Right cardiac atrium (tissue), 5 donors: ENCODE results near the gene ADGRG6. TPM values are rescaled to one million over a fixed set of nuclear protein-coding genes. Genes with fewer than 3 reads are reported as not detected.

Source experiments
- ATAC-seq, 2 donors: fragments of 200-7000 bp; cut with Tn5 transposase; one replicate each; pipeline versions ENCODE4 v1.8.0 to v1.9.1; 2020; ENCODE audit warnings: moderate library complexity in 2 of 2, mild to moderate bottlenecking in 1 of 2
- DNase-seq, 3 donors: peaks; one replicate each; pipeline ENCODE4 v3.0.0-alpha.2; 2020
- H3K27ac ChIP-seq: one replicate; pipeline ENCODE4 v1.5.1; 2013; ENCODE audit warnings: mild to moderate bottlenecking, low read length, control low read depth, moderate library complexity
- H3K27me3 ChIP-seq: one replicate; pipeline ENCODE4 v1.6.1; 2013; ENCODE audit not compliant: control insufficient read depth, insufficient read depth
- H3K4me1 ChIP-seq: one replicate; pipeline ENCODE4 v1.6.1; 2013; ENCODE audit warnings: low read length; ENCODE audit not compliant: control insufficient read depth, insufficient read depth
- H3K4me3 ChIP-seq: one replicate; pipeline ENCODE4 v1.5.1; 2013; ENCODE audit warnings: low read length, control low read depth
- H3K9me3 ChIP-seq: one replicate; pipeline ENCODE4 v1.6.1; 2013; ENCODE audit warnings: low read length; ENCODE audit not compliant: control insufficient read depth
- WGBS: extraction: QIAGEN DNeasy Blood & Tissue Kit; methylation state at CpG from one replicate; pipeline ENCODE4 v1.1.7; 2013; 5-methylcytosine and 5-hydroxymethylcytosine counted together
- intact Hi-C, 4 donors: fragments of 100-400 bp; cut with DNase I; formaldehyde crosslinking; loops; one replicate each; pipeline versions ENCODE4 v1.11.0 to v1.14.0; 2022 to 2023
- polyA plus RNA-seq: library from polyadenylated mRNA; stranded (reverse); fragments of 200-250 nt; gene quantifications from one replicate; pipeline ENCODE4 v1.2.3, GENCODE V29; 2013
- total RNA-seq, 4 donors: library from RNA; stranded (reverse); fragmentation: NEBNext Ultra II Directional; extraction: Animal tissue kit (Norgen Biotek cat#: 25700); gene quantifications; one replicate each; pipeline ENCODE4 v1.2.1, GENCODE V29; 2021
- donor health status: healthy with polysubstance abuse.
- donor health status: DM: no; HTN: yes; CAD: no.
- donor health status: DM: no; HTN: no; CAD: no.
- donor health status: DM: no; HTN: yes; CAD: no; lungs with severe emphysema.
- donor health status: DM: yes; HTN: yes; CAD: no.

Gene ADGRG6
- total and polyA plus RNA-seq, 5 donors: 4.1 to 23.9 (median 15.6) TPM

DNA sequence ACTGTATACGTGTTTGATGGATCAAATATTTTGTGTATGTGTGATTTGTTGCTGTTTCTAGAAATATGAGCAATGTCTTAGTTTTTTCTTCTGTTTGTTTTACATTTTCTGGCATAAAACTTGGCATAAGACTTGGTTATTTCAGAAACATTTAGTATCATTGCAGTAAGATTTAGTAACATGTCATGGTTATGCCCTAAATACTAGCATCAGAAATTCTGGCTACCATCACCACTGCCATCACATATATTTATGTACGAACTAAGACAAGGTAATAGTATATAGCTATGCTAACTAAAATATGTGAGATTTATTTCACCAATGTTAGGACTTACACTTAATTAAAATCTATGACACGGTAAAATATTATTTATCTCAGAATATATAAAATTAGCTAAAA lies 10.3 kb upstream of the ADGRG6 start:
- DNase-seq: no peak
- 88% methylated on average over 3 of the region's 3 CpGs for WGBS

DNA sequence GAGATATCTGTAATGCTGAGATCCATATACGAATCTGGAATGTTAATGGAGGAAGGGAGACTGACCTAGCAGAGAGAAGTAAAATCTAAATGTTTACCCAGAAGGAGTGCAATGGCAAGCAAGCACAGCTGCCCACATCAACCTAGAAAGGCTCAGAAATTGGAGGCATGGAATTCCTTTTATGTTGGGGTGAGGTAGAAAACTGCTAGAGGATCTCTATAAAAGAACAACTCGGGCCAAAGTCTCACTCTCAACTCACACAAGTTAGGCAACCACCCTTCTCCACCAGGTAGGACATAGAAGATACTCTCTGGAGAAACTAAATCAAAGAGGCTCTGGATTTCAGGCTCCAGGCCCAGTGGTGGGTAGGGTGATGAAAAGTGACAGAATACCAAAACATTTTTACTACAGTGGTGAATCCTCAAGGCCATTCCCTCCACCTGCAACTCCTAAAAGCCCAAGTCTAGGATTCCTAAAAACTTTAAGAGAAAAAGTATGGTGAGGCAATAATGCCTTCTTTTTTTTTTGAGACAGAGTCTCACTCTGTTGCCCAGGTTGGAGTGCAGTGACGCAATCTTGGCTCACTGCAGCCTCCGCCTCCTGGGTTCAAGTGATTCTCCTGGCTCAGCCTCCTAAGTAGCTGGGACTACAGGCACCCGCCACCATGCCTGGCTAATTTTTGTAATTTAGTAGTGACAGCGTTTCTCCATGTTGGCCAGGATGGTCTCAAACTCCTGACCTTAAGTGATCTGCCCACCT lies 9.5 kb upstream of the ADGRG6 start:
- WGBS: 88% methylated on average over 6 of the region's 6 CpGs
- DNase-seq: no peak
- intact Hi-C loops: no loop called here

More for the DNA sequence above, 10.3 kb upstream of the ADGRG6 start:
- Histone ChIP-seq H3K4me3 (no peak overlapping the region), H3K27me3 (no peaks in the 10 kb centered on the region), H3K27ac (no peak overlapping the region), H3K4me1 (no peaks in the 10 kb centered on the region), H3K9me3 (no peaks in the 10 kb centered on the region)
- intact Hi-C loops: no loop called here
- ATAC-seq: no peak

DNA sequence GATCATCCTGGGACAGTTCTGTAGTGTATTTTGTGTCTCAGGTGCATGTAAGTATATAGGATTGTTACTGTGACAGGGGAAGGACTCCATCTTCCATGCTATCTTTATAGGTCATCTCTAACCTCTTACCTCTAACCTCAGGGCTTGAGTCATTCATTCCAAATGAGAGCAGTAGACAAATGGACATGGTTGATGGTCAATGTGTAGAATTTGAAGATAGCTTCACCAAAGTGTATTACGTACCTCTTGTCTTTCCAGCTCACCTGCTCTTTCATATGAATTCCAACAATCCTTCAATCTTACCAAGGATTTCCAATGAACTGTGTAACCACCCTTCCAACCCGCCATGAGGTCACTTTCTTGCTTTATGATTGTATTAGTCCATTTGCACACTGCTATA lies 8.7 kb upstream of the ADGRG6 start:
- 97% methylated on average over 2 of the region's 2 CpGs for WGBS
- Histone ChIP-seq H3K4me3 (no peak overlapping the region), H3K27ac (no peak overlapping the region), H3K4me1 (no peaks in the 10 kb centered on the region), H3K9me3 (no peaks in the 10 kb centered on the region), H3K27me3 (no peaks in the 10 kb centered on the region)
- intact Hi-C loops: no loop called here
- ATAC-seq (no peak), DNase-seq (no peak)

More for the DNA sequence above, 9.5 kb upstream of the ADGRG6 start:
- H3K27me3 ChIP-seq: no peaks in the 10 kb centered on the region
- no peak for ATAC-seq
- H3K27ac ChIP-seq: no peak overlapping the region
- H3K9me3 ChIP-seq: no peaks in the 10 kb centered on the region
- H3K4me1 ChIP-seq: no peaks in the 10 kb centered on the region
- no peak overlapping the region for H3K4me3 ChIP-seq

DNA sequence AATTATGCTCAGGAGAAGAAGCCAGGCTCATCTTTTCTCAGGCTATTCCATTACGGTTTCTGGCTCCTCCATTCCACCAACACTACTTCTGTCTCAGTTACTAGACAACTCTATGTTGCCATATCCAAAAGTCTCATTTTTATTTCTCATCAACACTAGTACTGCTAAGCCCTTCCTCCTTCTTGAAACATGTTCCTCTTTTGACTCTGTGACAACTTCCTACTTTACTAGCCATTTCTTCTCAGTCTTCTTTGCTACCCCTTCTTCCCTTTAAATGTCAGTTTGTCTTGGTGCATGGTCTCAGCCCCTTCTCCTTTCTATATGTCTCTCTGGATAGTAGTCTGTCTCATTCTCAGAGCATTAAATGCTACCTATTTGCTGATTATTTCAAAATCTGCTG lies 7.1 kb upstream of the ADGRG6 start:
- 94% methylated on average over 1 of the region's 1 CpG for WGBS
- no peaks in the 10 kb centered on the region for H3K27me3 ChIP-seq
- H3K4me3 ChIP-seq: no peak overlapping the region
- no peaks in the 10 kb centered on the region for H3K9me3 ChIP-seq
- no peak overlapping the region for H3K27ac ChIP-seq
- intact Hi-C loops: no loop called here
- H3K4me1 ChIP-seq: no peaks in the 10 kb centered on the region
- DNase-seq (no peak), ATAC-seq (peak; percentile 31 to 34)

- 95% methylated on average over 2 of the region's 2 CpGs for WGBS
- DNase-seq (no peak), ATAC-seq (no peak)
- Histone ChIP-seq H3K27ac (no peak overlapping the region), H3K4me3 (no peak overlapping the region), H3K27me3 (no peaks in the 10 kb centered on the region), H3K4me1 (no peaks in the 10 kb centered on the region), H3K9me3 (no peaks in the 10 kb centered on the region)
- intact Hi-C loops: no loop called here
Measured at GRCh38 chr6:142296975-142297604, 4.7 kb upstream of the ADGRG6 start.

DNA sequence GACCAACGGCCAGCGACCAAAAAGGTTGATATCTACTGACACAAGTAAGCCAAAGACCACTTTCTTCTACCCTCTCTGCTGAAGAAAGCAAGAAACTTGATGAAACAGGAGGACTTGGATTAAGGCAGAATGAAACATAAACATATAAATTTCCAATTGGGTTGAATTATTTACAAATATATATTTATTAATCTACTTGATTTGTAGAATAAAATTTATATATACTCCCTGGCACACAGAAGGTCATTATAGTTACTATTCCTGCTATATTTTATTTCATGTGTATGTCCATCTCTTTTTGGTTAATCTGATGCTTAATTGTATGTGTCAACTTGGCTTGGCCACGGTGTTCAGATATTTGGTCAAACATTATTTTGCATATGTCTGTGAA lies 4.2 kb upstream of the ADGRG6 start:
- Histone ChIP-seq H3K4me3 (no peak overlapping the region), H3K27me3 (no peaks in the 10 kb centered on the region), H3K27ac (no peak overlapping the region), H3K9me3 (no peaks in the 10 kb centered on the region), H3K4me1 (no peaks in the 10 kb centered on the region)
- DNase-seq (no peak), ATAC-seq (no peak)
- intact Hi-C loops: no loop called here
- WGBS: 85% methylated on average over 3 of the region's 3 CpGs

DNA sequence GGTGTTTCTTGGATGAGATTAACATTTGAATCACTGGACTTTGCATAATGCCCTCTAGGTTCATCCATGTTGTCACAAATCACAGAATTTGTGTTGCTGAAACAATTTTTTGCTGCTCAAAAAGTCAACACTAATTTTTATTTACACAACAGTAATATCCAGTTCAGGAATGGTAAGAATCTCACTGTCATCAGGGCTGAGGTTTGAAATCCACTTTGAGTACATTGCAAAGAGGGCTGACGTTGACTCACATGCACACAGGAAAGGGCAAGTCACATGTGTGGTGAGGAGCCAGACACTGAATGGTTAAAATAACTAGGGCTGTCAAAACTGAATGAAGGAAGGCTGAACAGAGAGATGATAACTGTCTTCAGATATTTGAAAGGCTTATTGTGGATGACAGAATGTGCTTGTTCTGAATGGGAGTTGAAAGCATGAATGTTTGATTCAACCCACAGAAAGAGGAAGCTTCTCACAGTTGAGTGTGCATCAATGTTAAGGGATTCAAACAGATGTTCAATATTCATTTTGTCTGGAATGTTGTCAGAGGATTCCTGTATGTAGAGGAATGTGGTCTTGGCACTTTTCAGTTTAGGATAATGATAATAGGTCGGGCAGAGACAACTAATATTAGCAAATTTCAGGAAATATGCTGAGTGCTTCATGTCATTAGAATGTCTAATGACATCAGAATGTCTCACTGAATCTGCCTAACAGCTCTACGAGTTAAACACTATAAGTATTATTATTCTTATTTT lies 3.6 kb upstream of the ADGRG6 start:
- Histone ChIP-seq H3K4me1 (no peaks in the 10 kb centered on the region), H3K27ac (no peak overlapping the region), H3K4me3 (no peak overlapping the region), H3K27me3 (no peaks in the 10 kb centered on the region), H3K9me3 (no peaks in the 10 kb centered on the region)
- no peak for ATAC-seq
- intact Hi-C loops: no loop called here
- no peak for DNase-seq
- 42% methylated on average over 3 of the region's 3 CpGs for WGBS

DNA sequence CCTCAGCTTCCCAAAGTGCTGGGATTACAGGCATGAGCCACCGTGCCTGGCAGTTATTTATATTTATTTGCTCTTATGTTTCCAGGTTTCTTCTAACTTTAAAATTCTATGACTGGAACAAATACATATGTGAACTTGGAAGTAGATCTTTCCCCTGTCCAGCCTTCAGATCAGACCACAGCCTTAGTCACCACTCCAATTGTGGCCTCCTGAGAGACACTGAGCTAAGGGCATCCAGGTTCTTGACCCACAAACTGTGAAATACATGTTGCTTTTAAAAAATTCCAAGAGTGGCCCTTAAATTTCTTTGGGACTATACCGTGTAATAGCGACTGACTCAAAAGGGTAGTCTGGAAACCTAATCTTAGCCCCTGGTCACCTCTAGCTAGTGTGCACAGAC lies 1.5 kb upstream of the ADGRG6 start:
- no peaks in the 10 kb centered on the region for H3K4me1 ChIP-seq
- ATAC-seq (no peak), DNase-seq (no peak)
- H3K4me3 ChIP-seq: no peak overlapping the region
- no peaks in the 10 kb centered on the region for H3K27me3 ChIP-seq
- WGBS: 95% methylated on average over 3 of the region's 3 CpGs
- intact Hi-C loops: no loop called here
- H3K9me3 ChIP-seq: no peaks in the 10 kb centered on the region
- no peak overlapping the region for H3K27ac ChIP-seq

DNA sequence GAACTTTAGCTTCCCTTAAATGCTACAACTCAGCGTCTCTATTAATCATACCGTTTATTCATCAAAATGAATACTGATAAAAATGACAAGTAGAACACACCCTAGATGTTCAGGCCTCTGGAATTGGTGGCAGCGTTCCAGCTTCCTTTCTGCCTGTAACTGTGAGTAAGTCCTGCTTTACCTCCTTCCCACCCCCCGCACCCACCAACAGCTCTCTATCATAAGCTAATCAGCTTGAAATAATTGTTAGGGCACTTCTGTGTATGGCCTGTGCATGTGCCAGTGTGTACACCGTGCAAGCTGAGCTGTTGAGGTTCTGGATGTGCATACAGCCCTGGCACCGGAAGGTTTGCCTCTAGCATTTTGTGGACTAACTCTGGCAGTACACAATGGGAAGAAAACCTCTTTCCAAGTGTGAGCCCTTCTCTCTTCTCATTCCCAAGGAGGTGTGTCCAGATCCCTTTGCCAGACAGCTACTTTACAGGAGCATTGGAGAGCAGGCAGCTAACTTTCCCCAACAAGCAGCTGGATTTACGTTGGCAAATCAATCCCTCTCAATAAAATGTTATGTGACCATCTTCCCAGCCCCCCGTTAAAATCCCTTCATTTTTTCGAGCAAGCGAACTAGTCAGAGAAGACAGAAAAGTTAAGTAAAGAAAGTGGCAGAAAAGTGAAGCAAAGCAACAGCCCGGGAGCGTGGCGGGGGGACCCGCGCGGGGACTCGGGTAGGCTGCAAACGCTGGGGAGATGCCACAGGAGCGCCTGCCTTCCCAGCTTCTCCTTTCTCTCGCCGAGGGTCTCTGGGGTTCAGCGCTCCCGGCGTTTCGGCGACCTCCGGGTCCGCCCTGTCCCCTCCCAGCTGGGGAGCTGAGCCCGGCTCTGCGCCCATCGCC lies 803 bp upstream of the ADGRG6 start:
- DNase-seq: peak in 2 of 3 donors; percentile 54 to 69
- no peaks in the 10 kb centered on the region for H3K9me3 ChIP-seq
- no peaks in the 10 kb centered on the region for H3K4me1 ChIP-seq
- peak overlapping the region; percentile 1 for H3K27ac ChIP-seq
- H3K4me3 ChIP-seq: peak overlapping the region; percentile 52
- peak; percentile 44 to 69 for ATAC-seq
- no peaks in the 10 kb centered on the region for H3K27me3 ChIP-seq
- intact Hi-C loops: no loop called here
- 7% methylated on average over 31 of the region's 31 CpGs for WGBS

- no peaks in the 10 kb centered on the region for H3K27me3 ChIP-seq
- intact Hi-C loops: no loop called here
- no peaks in the 10 kb centered on the region for H3K4me1 ChIP-seq
- 68% methylated on average over 18 of the region's 18 CpGs for WGBS
- H3K4me3 ChIP-seq: peak overlapping the region; percentile 52
- no peak overlapping the region for H3K27ac ChIP-seq
- H3K9me3 ChIP-seq: no peaks in the 10 kb centered on the region
- peak in 1 of 2 donors; percentile 14 for ATAC-seq
- DNase-seq: peak in 1 of 3 donors; percentile 30
Measured at GRCh38 chr6:142302421-142303175, 791 bp downstream of the ADGRG6 start.
